SK-N-MC (cell line): ENCODE data around the gene UQCRQ.

Experiments used
- EZH2 ChIP-seq: fragments of 200-600 bp; sonication (generic); IDR thresholded peaks from one replicate; pipeline ENCODE4 v1.6.1; 2017; ENCODE audit warnings: antibody characterized with exemption
- POLR2AphosphoS5 ChIP-seq: IDR thresholded peaks from 2 replicates; pipeline ENCODE4 v1.6.1; 2012; ENCODE audit warnings: mild to moderate bottlenecking, low read depth, low read length, borderline replicate concordance

DNA sequence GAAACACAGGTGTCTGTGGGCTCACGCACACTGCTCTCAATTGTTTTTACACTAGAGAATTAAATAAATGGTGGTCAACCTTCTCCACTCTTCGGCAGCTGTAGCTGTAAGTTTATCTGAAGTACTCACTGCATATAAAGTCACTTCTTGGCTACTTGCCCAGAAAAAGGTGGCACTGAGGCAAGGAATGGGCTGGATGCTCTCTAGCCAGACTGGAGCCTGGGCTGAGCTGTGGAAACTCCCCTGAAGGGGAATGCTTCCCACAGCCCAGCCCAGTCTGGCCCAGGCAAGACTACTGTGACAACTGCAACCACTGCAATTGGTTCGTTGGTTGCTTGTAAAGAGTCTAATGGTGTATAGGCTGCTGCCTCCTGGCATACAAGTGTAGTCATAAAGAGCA, 11.5 kb downstream of the UQCRQ start:
- no peak for TF ChIP-seq EZH2
- no peak for TF ChIP-seq POLR2AphosphoS5
